ENCODE results near the gene CYP2A13. TPM values are rescaled to one million over a fixed set of nuclear protein-coding genes. Genes with fewer than 3 reads are reported as not detected.

The CYP2A13 gene
- total and polyA plus RNA-seq, 9 donors = not detected

GRCh38 chr19:41106177-41106576 is 17.9 kb downstream of the CYP2A13 start:
- Histone ChIP-seq H3K4me3 (no peak overlapping the region), H3K27ac (no peak overlapping the region), H3K36me3 (no peaks in the 10 kb centered on the region), H3K27me3 (no peaks in the 10 kb centered on the region), H3K9me3 (no peaks in the 10 kb centered on the region), H3K4me1 (ENCODE audit: insufficient read depth) (no peaks in the 10 kb centered on the region)
- intact Hi-C loops (cut with DNase I) = no loop called here
- no peak for DNase-seq
- 82 to 86% (median 82%) methylated on average over 3 of the region's 3 CpGs for WGBS, 3 donors
- TF ChIP-seq POLR2A (IDR thresholded peaks at IDR 0.05) (no peak), EP300 (IDR thresholded peaks at IDR 0.05) (no peak), CTCF (IDR thresholded peaks at IDR 0.05) (no peak)

- Histone ChIP-seq H3K4me3 (no peak overlapping the region), H3K9me3 (no peaks in the 10 kb centered on the region), H3K27me3 (no peaks in the 10 kb centered on the region), H3K27ac (no peak overlapping the region), H3K36me3 (no peaks in the 10 kb centered on the region), H3K4me1 (ENCODE audit: insufficient read depth) (no peaks in the 10 kb centered on the region)
- intact Hi-C loops (cut with DNase I) = no loop called here
- DNase-seq = no peak
- TF ChIP-seq EP300 (IDR thresholded peaks at IDR 0.05) = no peak
- TF ChIP-seq POLR2A (IDR thresholded peaks at IDR 0.05) = no peak
- TF ChIP-seq CTCF (IDR thresholded peaks at IDR 0.05) = no peak
- WGBS, 3 donors = 84 to 86% (median 85%) methylated on average over 9 of the region's 9 CpGs
Measured at GRCh38 chr19:41111296-41111695, 23.0 kb downstream of the CYP2A13 start.

GRCh38 chr19:41111750-41112295 is 23.6 kb downstream of the CYP2A13 start:
- no peak for TF ChIP-seq EP300 (IDR thresholded peaks at IDR 0.05)
- TF ChIP-seq POLR2A (IDR thresholded peaks at IDR 0.05) = no peak
- no peak for TF ChIP-seq CTCF (IDR thresholded peaks at IDR 0.05)
- 88 to 91% (median 89%) methylated on average over 5 of the region's 5 CpGs for WGBS, 3 donors
- no peaks in the 10 kb centered on the region for H3K27me3 ChIP-seq
- no peaks in the 10 kb centered on the region for H3K4me1 ChIP-seq (ENCODE audit: insufficient read depth)
- no peak overlapping the region for H3K4me3 ChIP-seq
- no peak overlapping the region for H3K27ac ChIP-seq
- H3K36me3 ChIP-seq = no peaks in the 10 kb centered on the region
- DNase-seq = no peak
- intact Hi-C loops (cut with DNase I) = no loop called here
- H3K9me3 ChIP-seq = no peaks in the 10 kb centered on the region

- H3K27ac ChIP-seq = no peak overlapping the region
- H3K4me3 ChIP-seq = no peak overlapping the region
- H3K27me3 ChIP-seq = no peaks in the 10 kb centered on the region
- WGBS, 3 donors = 81 to 86% (median 85%) methylated on average over 7 of the region's 7 CpGs
- no peak for TF ChIP-seq POLR2A (IDR thresholded peaks at IDR 0.05)
- TF ChIP-seq EP300 (IDR thresholded peaks at IDR 0.05) = no peak
- TF ChIP-seq CTCF (IDR thresholded peaks at IDR 0.05) = no peak
- no peaks in the 10 kb centered on the region for H3K4me1 ChIP-seq (ENCODE audit: insufficient read depth)
- intact Hi-C loops (cut with DNase I) = no loop called here
- no peaks in the 10 kb centered on the region for H3K9me3 ChIP-seq
- no peak for DNase-seq
- H3K36me3 ChIP-seq = no peaks in the 10 kb centered on the region
Measured at GRCh38 chr19:41112728-41113290, 24.6 kb downstream of the CYP2A13 start.
